ENCODE data around the gene RREB1.
A peak's percentile ranks its signal among the peaks of the same experiment; 100 is the strongest.
"Not testable (repeated sequence)": the region's sequence is repeated elsewhere in the genome, so short reads cannot be mapped to it uniquely, and the experiment has no call there.

RREB1 gene

DNA sequence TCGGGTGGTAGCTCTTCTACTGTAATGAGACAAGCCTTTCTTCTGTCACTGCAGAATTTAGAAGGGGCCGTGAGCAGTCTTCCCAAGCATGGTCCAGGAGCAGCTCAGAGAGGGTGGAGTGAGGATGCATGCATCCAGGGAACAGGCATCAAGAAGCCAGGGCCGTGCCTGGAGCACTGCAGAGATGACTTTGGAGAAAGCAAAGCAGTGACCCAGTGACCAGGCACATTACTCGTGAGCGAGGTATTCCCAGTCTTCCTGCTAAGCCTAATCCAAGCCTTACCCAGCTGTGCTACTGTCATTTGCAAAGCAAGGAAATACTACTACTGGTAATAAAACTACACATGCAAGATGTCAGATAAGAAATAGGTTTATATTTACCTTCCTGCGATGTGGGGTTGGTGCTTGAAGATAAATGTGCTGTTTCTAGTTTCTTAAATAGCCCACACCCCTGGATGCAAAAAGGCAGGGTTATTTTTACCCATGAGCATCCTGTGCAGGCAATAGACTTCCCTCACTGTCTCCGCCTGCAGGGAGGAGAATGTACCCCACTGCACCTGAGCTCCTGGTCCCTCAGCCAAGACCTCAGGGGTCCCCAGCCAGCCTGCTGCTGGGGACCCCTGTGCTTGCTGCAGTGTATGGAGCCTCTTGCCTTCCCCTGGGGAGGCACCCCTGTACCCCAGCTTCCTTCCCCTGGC is 142.3 kb downstream of the RREB1 start:
- DNase-seq: no peak

- DNase-seq: no peak
These were observed 143.1 kb downstream of the RREB1 start for GRCh38 chr6:7250812-7251211.

- no peak for DNase-seq
These were observed 144.0 kb downstream of the RREB1 start for GRCh38 chr6:7251646-7252260.

DNA sequence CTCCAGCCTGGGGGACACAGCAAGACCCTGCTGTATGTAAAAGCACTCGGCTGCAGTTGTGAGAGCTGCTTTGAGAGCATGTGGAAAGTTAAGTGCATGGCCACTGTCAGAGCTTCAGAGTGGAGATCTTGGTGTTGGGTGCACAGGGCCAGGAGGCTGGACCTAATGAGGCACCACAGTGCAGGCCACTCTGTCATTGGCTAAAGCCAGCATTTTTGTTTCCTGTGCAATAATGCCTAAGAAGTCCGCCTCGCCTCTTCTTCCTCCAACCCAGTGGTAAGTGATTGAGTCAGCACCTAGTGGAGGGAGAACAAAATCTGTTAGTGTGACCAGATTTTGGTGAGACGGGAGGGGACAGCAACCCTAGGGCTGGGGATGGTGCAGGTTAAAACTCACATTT is 144.6 kb downstream of the RREB1 start:
- no peak for DNase-seq

DNA sequence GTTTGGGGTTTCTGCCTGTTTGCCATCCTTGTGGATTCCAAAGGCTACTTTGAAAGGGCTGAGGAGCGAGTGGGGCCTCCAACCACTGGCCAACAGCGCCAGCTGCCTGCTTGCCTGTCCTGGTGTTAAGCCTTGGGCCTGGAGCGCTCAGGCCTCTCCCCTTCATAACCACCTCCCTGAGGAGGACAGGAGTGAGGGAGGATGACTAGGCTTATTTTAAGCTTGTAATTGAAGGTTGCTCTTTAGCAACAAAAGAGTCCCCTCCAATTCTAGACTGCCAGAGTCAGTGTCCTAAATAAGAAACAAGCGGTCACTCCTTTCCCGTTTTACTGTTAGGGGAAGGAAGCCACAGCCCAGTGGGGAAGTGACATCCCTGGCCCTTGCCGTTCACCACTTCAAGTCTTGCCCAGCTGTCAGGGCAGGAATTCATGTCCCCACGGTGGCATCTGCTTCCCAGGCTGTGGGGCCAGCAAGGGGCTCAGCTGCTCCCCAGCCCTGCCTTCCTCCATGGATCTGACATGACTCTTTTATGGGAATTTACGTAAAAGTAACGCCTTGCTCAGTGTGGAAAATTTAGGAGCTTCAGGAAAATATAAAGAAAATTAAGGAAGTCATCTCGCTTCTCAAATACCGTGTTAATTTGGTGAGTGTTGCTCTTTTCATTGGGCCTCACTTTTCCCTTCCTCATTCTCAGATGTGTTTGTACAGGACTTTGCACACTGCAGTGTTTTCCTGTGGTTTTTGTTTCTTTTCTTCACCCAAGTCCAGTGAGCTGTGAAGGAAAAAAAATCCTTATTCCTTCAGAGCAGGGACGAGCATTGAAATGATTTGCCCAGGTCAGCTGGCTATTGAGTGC is 147.4 kb downstream of the RREB1 start:
- DNase-seq: no peak

DNA sequence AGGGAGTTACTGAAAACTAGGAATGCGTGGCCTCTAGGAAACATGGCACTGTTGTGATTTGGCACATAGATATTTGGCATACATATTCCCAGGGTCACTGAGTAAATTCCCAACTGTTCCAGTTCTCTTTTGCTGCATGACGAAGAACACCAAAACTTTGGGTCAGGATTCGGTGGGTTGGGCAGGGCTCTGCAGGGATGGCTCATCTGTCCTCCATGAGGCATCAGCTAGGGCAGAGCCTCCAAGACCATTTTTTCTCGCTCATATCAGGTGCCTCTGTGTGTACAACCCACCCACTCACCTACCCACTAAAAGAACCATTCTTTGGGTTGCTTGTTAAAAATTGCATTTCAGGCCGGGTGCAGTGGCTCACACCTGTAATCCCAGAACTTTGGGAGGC is 148.2 kb downstream of the RREB1 start:
- no peak for DNase-seq

GRCh38 chr6:7256785-7257184 is 149.0 kb downstream of the RREB1 start:
- no peak for DNase-seq

DNA sequence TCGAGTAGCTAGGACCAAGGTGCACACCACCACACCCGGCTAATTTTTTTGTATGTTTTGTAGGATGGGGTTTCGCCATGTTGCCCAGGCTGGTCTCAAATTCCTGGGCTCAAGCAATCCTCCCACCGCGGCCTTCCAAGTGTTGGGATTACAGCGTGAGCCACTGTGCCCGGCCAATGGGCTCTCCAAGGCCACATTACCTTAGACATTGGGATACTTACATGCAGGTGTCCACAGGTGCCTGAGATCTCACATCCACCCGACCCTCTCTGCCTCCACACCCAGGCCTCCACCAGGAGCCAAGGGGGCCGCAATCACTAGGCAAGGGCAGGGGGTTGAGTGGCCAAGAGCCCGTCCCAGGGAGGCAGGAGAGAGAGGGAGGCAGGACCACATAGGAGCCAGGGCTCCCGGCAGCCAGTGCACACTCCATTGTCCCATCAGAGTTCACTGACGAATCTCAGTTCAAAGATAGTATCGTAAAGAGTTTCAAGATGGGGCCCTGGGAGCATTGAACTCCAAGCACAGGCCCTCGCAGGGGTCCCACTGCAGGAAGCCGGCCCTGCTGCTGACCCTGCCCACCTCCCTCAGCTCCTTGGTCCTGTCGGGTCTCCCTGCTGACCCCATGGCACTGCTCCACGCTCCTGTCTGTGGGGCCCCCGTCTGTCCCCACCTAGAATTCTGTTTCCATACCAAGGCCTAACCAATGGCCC is 149.9 kb downstream of the RREB1 start:
- DNase-seq: no peak

DNA sequence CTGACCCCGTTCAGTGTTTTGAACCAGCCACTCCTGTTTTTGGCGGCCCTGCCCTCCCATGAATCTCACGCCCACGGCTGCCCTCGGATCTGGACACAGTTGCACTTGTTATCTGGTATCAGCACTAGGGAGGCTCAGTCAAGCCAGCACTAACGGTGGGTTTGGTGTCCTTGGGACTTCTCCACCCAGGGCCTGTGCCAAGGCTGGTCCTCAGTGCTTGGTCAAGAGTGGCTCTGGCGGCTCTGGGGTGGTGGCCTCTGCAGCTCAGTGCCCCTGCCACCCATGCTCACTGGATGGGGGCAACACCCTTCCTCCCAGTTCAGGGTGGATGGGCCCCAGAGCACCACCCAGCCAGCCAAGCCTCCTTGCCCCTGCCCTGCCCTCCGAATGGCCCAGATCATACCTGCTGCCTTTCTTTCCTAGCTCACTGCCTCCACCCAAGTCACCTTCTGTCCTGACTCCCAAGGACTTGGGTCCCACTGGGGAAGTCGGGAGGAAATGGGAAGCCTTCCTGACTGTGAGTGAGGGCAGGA is 150.5 kb downstream of the RREB1 start:
- DNase-seq: no peak

- no peak for DNase-seq
These were observed 152.7 kb downstream of the RREB1 start for GRCh38 chr6:7260291-7261031.

- DNase-seq: peak; percentile 80
These were observed 153.5 kb downstream of the RREB1 start for GRCh38 chr6:7261032-7261841.

DNA sequence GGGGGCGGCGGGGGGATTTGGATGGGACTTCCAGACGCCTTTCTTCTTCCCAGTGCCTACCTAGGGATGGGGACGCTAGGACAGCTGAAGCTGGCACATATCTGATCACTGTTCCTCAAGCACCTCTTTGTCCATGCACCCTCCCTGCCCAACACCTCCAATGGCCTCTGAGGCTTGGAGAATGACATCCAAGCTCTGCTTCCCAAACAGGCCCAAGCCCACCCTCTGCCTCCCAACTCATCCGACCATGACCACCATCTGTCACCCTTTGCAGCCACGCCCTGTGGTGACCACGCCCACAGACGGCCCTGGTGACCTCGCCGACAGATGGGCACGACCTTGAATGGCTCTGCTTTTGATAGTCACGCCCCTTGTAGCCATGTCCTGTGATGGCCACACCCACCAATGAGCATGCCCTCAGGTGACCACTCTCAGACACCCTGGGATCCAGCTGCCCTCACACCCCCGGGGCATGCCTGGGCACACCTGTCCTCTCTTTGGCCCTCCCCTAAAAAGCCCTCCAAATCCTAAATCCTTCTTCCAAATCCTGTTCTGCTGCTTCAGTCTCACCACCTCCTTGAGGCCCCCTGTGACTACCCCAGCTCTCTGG is 154.2 kb downstream of the RREB1 start:
- no peak for DNase-seq

DNA sequence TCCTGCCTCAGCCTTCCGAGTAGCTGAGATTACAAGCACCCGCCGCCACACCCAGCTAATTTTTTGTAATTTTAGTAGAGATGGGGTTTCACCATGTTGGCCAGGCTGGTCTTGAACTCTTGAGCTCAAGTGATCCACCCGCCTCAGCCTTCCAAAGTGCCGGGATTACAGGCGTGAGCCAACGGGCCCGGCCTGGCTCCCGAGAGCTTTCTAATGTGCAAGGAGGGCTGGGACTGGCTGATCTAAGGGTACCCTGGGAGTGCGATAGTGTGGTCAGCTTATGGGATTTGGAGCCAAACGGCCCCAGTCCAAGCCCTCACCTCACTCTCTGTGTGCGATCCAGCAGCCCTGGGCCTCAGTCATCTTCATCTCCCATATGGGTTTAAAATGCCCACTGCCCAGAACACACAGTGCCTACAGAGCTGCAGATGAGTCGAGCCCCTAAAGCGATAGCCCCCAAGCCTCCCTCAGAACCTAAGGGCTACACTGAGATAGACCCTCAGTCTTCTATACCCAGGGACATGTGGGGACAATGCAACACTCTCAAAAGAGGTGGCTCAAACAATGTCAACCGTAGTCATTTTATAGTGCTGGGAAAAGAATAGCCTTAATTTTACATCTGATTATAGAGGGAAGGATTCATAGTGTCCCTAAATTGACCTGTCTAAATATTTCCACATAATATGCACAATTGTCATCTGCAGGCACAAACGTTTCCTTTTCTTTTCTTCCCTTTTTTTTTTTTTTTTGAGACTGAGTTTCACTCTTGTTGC is 155.2 kb downstream of the RREB1 start:
- no peak for DNase-seq

GRCh38 chr6:7263519-7263805 is 155.7 kb downstream of the RREB1 start:
- not testable (repeated sequence) for DNase-seq

- no peak for DNase-seq
These were observed 156.3 kb downstream of the RREB1 start for GRCh38 chr6:7264041-7264440.

DNA sequence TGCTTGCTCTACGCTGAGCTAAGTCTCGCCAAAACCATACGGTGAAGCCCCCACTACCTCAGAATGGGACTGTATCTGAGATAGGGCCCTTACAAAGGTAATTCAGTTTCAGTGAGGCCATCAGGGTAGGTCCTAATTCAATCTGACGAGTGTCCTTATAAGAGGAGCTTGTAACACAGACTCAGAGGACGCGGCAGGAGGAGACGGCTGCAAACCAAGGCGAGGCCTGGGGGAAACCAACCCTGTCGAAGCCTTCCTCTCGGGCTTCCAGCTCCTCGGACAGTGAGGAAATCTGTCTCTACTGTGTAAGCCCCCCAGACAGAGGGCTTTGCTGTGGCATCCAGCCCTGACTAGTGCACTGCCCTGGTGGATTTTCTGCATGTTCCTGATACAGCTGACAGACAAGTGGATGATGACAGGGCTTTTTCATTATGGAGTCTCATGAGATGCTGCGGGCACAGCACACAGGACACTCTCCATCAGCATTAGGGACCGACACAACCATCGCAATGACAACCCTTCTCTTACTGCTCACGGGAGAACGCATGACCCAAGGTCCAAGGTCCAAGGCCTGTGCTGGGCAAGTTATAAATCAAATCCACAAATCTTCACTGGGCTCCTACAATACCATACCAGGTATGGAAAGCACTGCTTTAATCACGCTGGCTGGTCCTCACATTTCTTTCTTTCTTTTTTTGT is 157.1 kb downstream of the RREB1 start:
- no peak for DNase-seq

DNA sequence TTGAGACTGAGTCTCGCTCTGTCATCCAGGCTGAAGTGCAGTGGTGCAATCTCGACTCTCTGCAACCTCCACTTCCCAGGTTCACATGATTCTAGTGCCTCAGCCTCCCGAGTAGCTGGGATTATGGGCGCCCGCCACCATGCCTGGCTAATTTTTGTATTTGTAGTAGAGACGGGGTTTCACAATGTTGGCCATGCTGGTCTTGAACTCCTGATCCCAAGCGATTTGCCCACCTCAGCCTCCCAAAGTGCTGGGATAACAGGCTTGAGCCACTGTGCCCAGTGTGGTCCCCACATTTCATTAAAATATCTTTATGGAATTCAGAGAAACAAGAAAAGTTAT is 157.6 kb downstream of the RREB1 start:
- not testable (repeated sequence) for DNase-seq

- DNase-seq: no peak
These were observed 159.3 kb downstream of the RREB1 start for GRCh38 chr6:7267071-7267465.

DNA sequence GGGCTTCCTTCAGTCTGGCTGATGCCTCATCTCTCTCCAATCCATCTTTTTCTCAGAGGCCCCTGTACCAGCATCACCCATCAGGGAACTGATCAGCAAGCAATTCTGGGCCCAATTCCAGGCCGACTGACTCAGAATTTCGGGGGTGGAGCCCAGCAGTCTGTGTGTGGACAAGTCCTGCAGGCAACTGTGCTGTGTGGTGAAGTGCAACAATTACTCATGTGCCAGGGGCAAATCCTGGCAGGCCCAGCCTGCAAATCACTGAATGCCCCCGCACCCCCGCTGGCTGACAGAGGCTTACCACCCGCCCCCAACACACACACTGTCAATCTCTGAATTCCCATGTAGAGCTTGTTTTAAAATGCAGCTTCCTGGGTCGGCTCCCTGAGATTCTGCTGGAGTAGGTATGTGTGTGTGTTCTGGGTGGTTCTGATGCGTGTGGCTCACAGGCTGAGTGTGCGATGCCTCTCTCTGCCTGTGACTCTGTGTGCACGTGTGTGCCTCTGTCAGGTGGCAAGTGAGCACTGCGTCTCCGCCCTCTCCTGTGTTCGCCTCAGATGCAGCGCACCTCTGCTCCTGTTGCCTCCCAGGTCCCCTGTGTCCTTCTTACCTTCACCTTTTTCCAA is 159.8 kb downstream of the RREB1 start:
- DNase-seq: peak; percentile 53

All from COR-L47 (cell line).